ENCODE measurements around the gene RANBP9. TPM values are rescaled to one million over a fixed set of nuclear protein-coding genes. Genes with fewer than 3 reads are reported as not detected.
A peak's percentile ranks its signal among the peaks of the same experiment; 100 is the strongest.

Gene RANBP9
- total RNA-seq, 1 donor from 2014 or later: 50.2 TPM

- no peaks in the 10 kb centered on the region for H3K27me3 Mint-ChIP-seq (ENCODE audit: unreplicated experiment)
- H3K27ac Mint-ChIP-seq (ENCODE audit: unreplicated experiment): peak overlapping the region; percentile 52
- H3K4me3 Mint-ChIP-seq (ENCODE audit: unreplicated experiment): no peak overlapping the region
- no peak for DNase-seq
- H3K36me3 Mint-ChIP-seq (ENCODE audit: unreplicated experiment): no peaks in the 10 kb centered on the region
- peaks cover 9% of the 10 kb centered on the region for H3K4me1 Mint-ChIP-seq (ENCODE audit: low read depth, unreplicated experiment)
- no peak for TF ChIP-seq CTCF (IDR thresholded peaks at IDR 0.05; ENCODE audit: partially characterized antibody, unreplicated experiment)
- H3K9me3 Mint-ChIP-seq (ENCODE audit: unreplicated experiment): peaks cover 18% of the 10 kb centered on the region
Measured at GRCh38 chr6:13613029-13613594, 98.5 kb downstream of the RANBP9 start.

- no peaks in the 10 kb centered on the region for H3K36me3 Mint-ChIP-seq (ENCODE audit: unreplicated experiment)
- DNase-seq: no peak
- H3K27ac Mint-ChIP-seq (ENCODE audit: unreplicated experiment): peak overlapping the region; percentile 31
- no peak overlapping the region for H3K4me3 Mint-ChIP-seq (ENCODE audit: unreplicated experiment)
- peaks cover 6% of the 10 kb centered on the region for H3K4me1 Mint-ChIP-seq (ENCODE audit: low read depth, unreplicated experiment)
- no peak for TF ChIP-seq CTCF (IDR thresholded peaks at IDR 0.05; ENCODE audit: partially characterized antibody, unreplicated experiment)
- no peaks in the 10 kb centered on the region for H3K27me3 Mint-ChIP-seq (ENCODE audit: unreplicated experiment)
- peaks cover 13% of the 10 kb centered on the region for H3K9me3 Mint-ChIP-seq (ENCODE audit: unreplicated experiment)
Measured at GRCh38 chr6:13611715-13612114, 99.9 kb downstream of the RANBP9 start.

GRCh38 chr6:13605634-13606033, 106.0 kb downstream of the RANBP9 start:
- H3K27ac Mint-ChIP-seq (ENCODE audit: unreplicated experiment): no peak overlapping the region
- no peak overlapping the region for H3K4me3 Mint-ChIP-seq (ENCODE audit: unreplicated experiment)
- H3K36me3 Mint-ChIP-seq (ENCODE audit: unreplicated experiment): no peaks in the 10 kb centered on the region
- no peaks in the 10 kb centered on the region for H3K4me1 Mint-ChIP-seq (ENCODE audit: low read depth, unreplicated experiment)
- no peak for DNase-seq
- TF ChIP-seq CTCF (IDR thresholded peaks at IDR 0.05; ENCODE audit: partially characterized antibody, unreplicated experiment): no peak
- no peaks in the 10 kb centered on the region for H3K9me3 Mint-ChIP-seq (ENCODE audit: unreplicated experiment)
- peaks cover 2% of the 10 kb centered on the region for H3K27me3 Mint-ChIP-seq (ENCODE audit: unreplicated experiment)

GRCh38 chr6:13604546-13605416, 106.9 kb downstream of the RANBP9 start:
- Mint-ChIP-seq H3K9me3 (ENCODE audit: unreplicated experiment) (no peaks in the 10 kb centered on the region), H3K36me3 (ENCODE audit: unreplicated experiment) (no peaks in the 10 kb centered on the region), H3K4me3 (ENCODE audit: unreplicated experiment) (no peak overlapping the region), H3K27ac (ENCODE audit: unreplicated experiment) (no peak overlapping the region), H3K4me1 (ENCODE audit: low read depth, unreplicated experiment) (no peaks in the 10 kb centered on the region), H3K27me3 (ENCODE audit: unreplicated experiment) (peaks cover 2% of the 10 kb centered on the region)
- TF ChIP-seq CTCF (IDR thresholded peaks at IDR 0.05; ENCODE audit: partially characterized antibody, unreplicated experiment): no peak
- DNase-seq: no peak

- no peak overlapping the region for H3K27ac Mint-ChIP-seq (ENCODE audit: unreplicated experiment)
- no peaks in the 10 kb centered on the region for H3K9me3 Mint-ChIP-seq (ENCODE audit: unreplicated experiment)
- H3K36me3 Mint-ChIP-seq (ENCODE audit: unreplicated experiment): no peaks in the 10 kb centered on the region
Measured at GRCh38 chr6:13604135-13604534, 107.5 kb downstream of the RANBP9 start.

More at GRCh38 chr6:13604135-13604534, 107.5 kb downstream of the RANBP9 start:
- Mint-ChIP-seq H3K4me1 (ENCODE audit: low read depth, unreplicated experiment) (no peaks in the 10 kb centered on the region), H3K4me3 (ENCODE audit: unreplicated experiment) (no peak overlapping the region), H3K27me3 (ENCODE audit: unreplicated experiment) (peaks cover 2% of the 10 kb centered on the region)
- no peak for TF ChIP-seq CTCF (IDR thresholded peaks at IDR 0.05; ENCODE audit: partially characterized antibody, unreplicated experiment)
- DNase-seq: no peak

All from glutamatergic neuron (in vitro differentiated cells).